GM10266 (cell line): ENCODE results near the gene AAMP.

Experiments used
- DNase-seq: peaks from one replicate; pipeline ENCODE4 v3.0.0; 2012; ENCODE audit errors: extremely low spot score
- TF ChIP-seq, protein P1 (sequence below): IDR thresholded peaks from 2 replicates; pipeline ENCODE4 v1.5.1; 2012; ENCODE audit warnings: mild to moderate bottlenecking, low read depth; ENCODE audit not compliant: control insufficient read depth, insufficient read depth; ENCODE audit errors: missing control alignments

The AAMP gene

DNA sequence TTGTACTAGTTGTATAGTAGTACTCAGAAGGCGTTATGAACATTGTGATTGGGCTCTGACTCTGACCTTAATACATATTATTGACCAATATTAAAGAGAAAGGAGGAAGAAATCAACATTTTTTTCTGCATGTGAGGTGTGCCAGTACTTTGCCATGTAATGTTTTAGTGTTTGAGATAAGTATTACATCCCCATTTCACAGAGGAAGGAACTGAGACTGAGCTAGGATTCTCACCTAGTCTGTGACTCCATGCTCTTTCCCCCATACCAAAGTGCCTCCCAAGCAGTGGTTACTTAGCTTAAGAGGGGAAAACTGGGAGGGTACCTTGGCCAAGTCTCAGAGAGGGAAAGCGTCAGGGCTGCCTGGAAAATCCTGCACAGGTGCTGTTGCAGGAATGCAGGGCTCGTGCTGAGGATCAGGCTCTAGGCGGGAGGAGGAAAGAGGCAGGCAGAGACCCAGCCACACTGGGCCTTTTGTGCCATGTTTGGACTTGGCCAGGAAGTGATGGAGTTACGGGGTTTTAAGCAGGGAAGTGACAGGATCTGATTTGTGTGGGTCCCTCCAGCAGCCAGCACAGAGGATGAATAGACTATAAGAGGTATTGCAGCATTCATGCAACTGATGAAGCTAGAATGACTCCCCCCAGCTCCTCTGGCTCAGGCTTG is 2.1 kb upstream of the AAMP start:
- TF ChIP-seq, protein P1, sequence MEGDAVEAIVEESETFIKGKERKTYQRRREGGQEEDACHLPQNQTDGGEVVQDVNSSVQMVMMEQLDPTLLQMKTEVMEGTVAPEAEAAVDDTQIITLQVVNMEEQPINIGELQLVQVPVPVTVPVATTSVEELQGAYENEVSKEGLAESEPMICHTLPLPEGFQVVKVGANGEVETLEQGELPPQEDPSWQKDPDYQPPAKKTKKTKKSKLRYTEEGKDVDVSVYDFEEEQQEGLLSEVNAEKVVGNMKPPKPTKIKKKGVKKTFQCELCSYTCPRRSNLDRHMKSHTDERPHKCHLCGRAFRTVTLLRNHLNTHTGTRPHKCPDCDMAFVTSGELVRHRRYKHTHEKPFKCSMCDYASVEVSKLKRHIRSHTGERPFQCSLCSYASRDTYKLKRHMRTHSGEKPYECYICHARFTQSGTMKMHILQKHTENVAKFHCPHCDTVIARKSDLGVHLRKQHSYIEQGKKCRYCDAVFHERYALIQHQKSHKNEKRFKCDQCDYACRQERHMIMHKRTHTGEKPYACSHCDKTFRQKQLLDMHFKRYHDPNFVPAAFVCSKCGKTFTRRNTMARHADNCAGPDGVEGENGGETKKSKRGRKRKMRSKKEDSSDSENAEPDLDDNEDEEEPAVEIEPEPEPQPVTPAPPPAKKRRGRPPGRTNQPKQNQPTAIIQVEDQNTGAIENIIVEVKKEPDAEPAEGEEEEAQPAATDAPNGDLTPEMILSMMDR, result no peak
- DNase-seq, result no peak

DNA sequence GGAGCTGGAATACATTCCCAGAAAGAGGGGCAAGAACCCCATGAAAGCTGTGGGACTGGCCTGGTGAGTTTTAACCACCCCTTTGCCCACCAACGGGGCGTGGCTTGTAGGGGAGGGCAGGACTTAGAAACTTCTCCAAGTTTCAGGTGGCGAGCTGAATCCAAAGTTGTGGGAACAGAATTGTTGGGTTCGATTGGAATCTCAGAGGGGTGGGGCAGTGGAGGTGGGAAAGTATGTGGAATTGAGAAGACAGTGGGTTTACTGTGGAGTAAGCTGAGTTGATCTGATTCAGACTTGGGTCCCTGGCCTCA is 1.5 kb upstream of the AAMP start:
- TF ChIP-seq, protein P1, result no peak
- DNase-seq, result no peak

DNA sequence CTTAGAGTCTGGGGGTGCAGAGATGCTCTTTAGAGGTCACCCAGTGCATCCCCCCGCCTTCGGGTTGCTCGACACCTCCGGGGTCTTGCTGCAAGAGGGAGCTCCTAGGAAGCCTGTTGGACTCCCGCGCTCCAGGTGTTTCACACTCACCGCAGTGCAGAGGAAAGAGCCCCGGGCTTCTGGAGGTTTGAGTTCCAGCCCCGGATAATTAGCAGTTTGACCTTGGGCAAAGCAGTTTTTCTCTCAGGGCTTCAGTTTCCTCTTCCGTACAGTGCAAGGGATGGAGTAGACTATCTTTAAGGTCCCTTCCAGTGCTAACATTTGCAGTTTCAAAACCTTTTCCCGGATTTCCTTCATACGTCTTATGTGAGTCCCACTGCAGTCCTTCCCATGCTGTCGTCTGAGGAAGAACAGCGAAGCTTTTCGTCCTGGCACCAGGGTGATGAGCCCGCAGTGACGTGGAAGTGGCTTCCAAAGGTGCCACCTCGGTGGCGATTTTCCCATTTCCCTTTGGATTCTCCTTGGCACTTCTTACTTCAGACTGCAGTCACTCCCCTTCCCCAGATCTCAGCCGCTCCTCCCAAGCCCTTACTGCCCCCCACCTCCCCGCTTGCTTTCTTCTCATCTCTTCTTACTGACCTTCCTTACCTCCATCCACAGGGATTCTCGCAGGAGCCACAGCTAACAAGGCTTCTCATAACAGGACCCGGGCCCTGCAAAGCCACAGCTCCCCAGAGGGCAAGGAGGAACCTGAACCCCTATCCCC is 967 bp upstream of the AAMP start:
- DNase-seq, result no peak
- TF ChIP-seq, protein P1, result no peak

DNA sequence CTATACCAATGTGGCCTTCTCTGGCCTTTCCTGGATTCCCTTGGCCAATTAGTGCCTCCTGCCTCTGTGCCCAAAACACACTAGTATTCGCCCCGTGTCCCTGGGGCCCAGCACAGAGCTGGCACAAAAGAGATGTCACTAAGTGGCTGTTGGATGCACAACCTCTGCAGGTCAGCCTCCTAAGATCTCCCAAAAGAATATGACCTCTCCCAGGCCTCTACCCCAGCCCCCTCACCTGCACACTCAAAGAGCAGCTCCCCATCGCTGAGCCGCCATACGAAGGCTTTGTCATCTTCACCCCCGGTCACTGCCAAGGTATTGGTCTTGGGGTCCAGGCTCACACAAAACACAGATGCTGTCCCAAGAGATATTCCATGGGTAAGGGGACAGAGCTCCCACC is 2.7 kb downstream of the AAMP start:
- TF ChIP-seq, protein P1, result no peak
- DNase-seq, result no peak

DNA sequence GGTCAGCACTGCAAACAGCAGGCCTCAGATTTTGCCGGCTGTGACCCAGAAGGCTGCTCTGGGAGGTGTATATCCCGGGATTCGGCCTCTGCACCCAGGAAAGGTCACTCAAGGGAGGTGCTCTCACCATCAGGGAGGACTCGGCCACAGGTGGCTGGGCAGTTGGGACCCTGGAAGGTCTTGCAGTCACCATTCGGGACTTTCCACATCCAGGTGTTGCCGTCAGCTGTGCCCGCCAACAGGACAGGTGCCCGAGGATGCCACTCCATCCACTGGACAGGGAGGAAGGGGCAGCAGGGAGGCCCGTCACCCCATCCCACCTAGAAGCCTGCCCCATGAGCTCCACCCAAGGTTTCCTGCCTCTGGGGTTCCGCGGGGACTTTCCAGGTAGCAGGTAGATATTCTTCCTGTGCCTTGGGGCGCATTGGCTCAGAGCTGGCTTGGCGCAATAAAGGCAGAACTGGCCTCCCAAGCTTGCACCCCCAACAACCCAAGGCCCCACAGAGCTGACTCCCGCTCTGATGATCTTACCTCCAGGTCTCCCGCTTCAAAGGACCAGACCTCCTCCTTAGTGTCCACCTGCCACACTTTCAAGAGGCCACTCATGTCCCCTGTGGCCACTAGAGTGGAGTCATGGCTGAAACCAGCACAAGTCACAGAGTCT is 3.5 kb downstream of the AAMP start:
- DNase-seq, result no peak
- TF ChIP-seq, protein P1, result no peak

DNA sequence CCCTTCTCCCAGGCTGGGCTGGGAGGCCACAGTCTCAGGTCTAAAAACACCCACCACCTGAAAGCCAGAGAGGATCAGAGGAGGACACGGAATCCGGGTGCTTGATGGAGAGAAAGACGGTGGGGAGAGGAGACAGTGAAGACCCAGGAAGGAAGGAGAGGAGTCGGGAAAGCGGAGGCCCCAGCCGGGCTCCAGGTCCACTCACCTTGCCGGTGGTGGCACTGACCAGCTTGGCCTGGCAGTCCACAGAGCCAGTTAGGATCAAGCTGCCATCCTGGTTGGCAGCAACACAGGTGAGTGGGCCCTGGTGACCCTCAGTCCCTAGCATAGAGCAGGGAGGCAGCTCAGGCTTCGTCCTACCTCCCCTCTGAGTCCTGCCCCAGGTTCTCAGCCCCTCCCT is 4.3 kb downstream of the AAMP start:
- DNase-seq, result no peak
- TF ChIP-seq, protein P1, result no peak
